Measurements from ENCODE around the gene XRCC5. TPM values are rescaled to one million over a fixed set of nuclear protein-coding genes. Genes with fewer than 3 reads are reported as not detected.
"Not testable (repeated sequence)": the region's sequence is repeated elsewhere in the genome, so short reads cannot be mapped to it uniquely, and the experiment has no call there.

The XRCC5 gene
- total RNA-seq, 1 donor from 2014 or later, result 807 TPM

DNA sequence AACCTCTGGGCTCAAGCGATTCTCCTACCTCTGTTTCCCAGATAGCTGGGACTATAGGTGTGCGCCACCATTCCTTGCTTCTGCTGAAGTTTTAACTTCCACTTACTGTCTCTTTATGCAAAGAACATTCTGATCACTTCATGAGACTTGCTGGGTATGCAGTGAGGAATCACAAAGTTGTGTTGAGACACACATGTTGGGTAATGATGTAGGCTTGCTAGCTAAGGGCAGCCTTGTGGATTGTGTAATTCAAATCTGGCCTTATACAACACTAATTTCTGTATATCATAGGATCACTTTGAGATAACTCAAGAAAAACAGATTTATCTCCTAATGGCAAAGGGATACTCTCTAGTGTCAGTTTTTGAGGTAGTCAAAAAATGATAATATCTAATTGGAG is 24.2 kb downstream of the XRCC5 start:
- Histone ChIP-seq H3K9ac (no peak overlapping the region), H3K27me3 (no peaks in the 10 kb centered on the region), H3F3A (ENCODE audit: low read depth) (peaks cover 30% of the 10 kb centered on the region), H3K4me1 (no peaks in the 10 kb centered on the region), H4K20me1 (ENCODE audit: low read depth) (peaks cover 68% of the 10 kb centered on the region), H3K4me2 (no peak overlapping the region), H2AFZ (replicated peaks) (no peak overlapping the region), H3K36me3 (peaks cover 75% of the 10 kb centered on the region), H3K4me3 (no peak overlapping the region), H3K27ac (peak overlapping the region; percentile 33), H3K9me3 (ENCODE audit: low read depth) (no peaks in the 10 kb centered on the region), H3K79me2 (ENCODE audit: low read depth) (peaks cover 93% of the 10 kb centered on the region)
- Mint-ChIP-seq H3K27me3 (ENCODE audit: insufficient read depth, low read depth) (no peaks in the 10 kb centered on the region), H3K4me1 (no peaks in the 10 kb centered on the region), H3K36me3 (peaks cover 68% of the 10 kb centered on the region), H3K27ac (no peak overlapping the region), H3K9me3 (no peaks in the 10 kb centered on the region), H3K4me3 (no peak overlapping the region)
- no peak for DNase-seq (ENCODE audit: low spot score)
- no peak for TF ChIP-seq EZH2phosphoT487 (IDR thresholded peaks at IDR 0.05)
- TF ChIP-seq CTCF (IDR thresholded peaks at IDR 0.05), result no peak
- no peak for TF ChIP-seq EZH2 (IDR thresholded peaks at IDR 0.05)

DNA sequence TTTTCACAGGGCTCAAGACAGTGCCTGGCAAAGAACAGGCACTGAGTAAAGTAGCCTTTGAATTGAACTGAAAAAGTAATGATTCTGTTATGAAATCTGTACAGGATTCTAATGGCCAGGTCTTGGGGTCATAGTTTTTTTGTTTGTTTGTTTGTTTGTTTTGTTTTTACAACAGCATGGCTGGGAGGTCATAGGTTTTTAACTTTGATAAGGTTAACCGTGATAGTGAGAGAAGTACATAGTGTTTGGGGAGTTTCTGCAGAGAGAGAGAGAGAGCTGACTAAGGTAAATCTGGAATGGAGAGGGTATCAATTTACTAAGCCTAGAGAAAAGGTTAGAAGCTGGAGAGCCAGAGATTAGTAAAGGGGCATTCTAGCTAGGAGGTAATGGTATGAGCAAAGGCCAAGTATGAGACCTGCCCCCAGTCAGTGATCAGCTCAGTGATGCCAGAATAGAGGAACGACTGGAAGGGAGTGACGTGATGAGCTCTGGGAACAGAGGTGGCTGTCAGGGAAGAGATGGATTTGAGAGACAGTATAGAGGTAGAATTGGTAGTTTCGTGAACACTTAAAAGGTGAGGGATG is 25.9 kb downstream of the XRCC5 start:
- TF ChIP-seq CTCF (IDR thresholded peaks at IDR 0.05) (no peak), EZH2phosphoT487 (IDR thresholded peaks at IDR 0.05) (no peak), EZH2 (IDR thresholded peaks at IDR 0.05) (no peak)
- no peaks in the 10 kb centered on the region for H3K9me3 ChIP-seq (ENCODE audit: low read depth)
- H3K4me2 ChIP-seq, result no peak overlapping the region
- H3K36me3 Mint-ChIP-seq, result peaks cover 65% of the 10 kb centered on the region
- H3K4me1 Mint-ChIP-seq, result no peaks in the 10 kb centered on the region
- no peaks in the 10 kb centered on the region for H3K27me3 Mint-ChIP-seq (ENCODE audit: insufficient read depth, low read depth)
- H3F3A ChIP-seq (ENCODE audit: low read depth), result peaks cover 39% of the 10 kb centered on the region
- peaks cover 69% of the 10 kb centered on the region for H4K20me1 ChIP-seq (ENCODE audit: low read depth)
- H3K36me3 ChIP-seq, result peaks cover 80% of the 10 kb centered on the region
- H3K4me3 ChIP-seq, result no peak overlapping the region
- H3K4me3 Mint-ChIP-seq, result no peak overlapping the region
- H3K4me1 ChIP-seq, result no peaks in the 10 kb centered on the region
- DNase-seq (ENCODE audit: low spot score), result no peak
- peak overlapping the region; percentile 13 for H3K27ac ChIP-seq
- H3K79me2 ChIP-seq (ENCODE audit: low read depth), result peaks cover 93% of the 10 kb centered on the region
- no peak overlapping the region for H3K27ac Mint-ChIP-seq
- no peaks in the 10 kb centered on the region for H3K9me3 Mint-ChIP-seq
- no peaks in the 10 kb centered on the region for H3K27me3 ChIP-seq
- H2AFZ ChIP-seq (replicated peaks), result no peak overlapping the region
- no peak overlapping the region for H3K9ac ChIP-seq

DNA sequence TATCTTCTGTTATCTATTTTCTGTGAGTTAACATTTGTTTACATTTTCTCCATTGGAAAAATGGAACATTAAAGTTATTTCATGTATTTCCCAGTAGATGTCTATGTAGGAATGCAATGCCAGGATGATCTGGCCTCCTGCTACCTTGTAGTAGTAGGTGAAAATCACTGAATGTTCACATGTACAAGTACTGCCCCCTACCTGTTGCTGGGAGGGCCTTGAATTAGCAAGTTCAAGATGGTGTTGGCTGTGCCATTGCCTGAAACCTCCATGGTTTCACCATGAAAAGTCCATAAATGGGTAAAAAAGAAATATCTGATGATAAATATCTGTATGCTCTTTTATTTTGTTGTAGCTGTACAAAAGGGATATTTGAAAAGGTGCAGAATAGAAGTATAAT is 30.7 kb downstream of the XRCC5 start:
- Mint-ChIP-seq H3K4me1 (no peaks in the 10 kb centered on the region), H3K9me3 (no peaks in the 10 kb centered on the region), H3K4me3 (no peak overlapping the region), H3K27ac (no peak overlapping the region), H3K27me3 (ENCODE audit: insufficient read depth, low read depth) (no peaks in the 10 kb centered on the region), H3K36me3 (peaks cover 40% of the 10 kb centered on the region)
- Histone ChIP-seq H3K27me3 (no peaks in the 10 kb centered on the region), H3K4me3 (no peak overlapping the region), H3K36me3 (peaks cover 54% of the 10 kb centered on the region), H3K9ac (no peak overlapping the region), H2AFZ (replicated peaks) (no peak overlapping the region), H3F3A (ENCODE audit: low read depth) (peaks cover 57% of the 10 kb centered on the region), H3K27ac (no peak overlapping the region), H3K9me3 (ENCODE audit: low read depth) (no peaks in the 10 kb centered on the region), H3K79me2 (ENCODE audit: low read depth) (peaks cover 69% of the 10 kb centered on the region), H4K20me1 (ENCODE audit: low read depth) (peaks cover 54% of the 10 kb centered on the region), H3K4me1 (peaks cover 5% of the 10 kb centered on the region), H3K4me2 (no peak overlapping the region)
- peak; percentile 26 for DNase-seq (ENCODE audit: low spot score)
- TF ChIP-seq EZH2 (IDR thresholded peaks at IDR 0.05) (no peak), EZH2phosphoT487 (IDR thresholded peaks at IDR 0.05) (no peak), CTCF (IDR thresholded peaks at IDR 0.05) (peak; percentile 42)

DNA sequence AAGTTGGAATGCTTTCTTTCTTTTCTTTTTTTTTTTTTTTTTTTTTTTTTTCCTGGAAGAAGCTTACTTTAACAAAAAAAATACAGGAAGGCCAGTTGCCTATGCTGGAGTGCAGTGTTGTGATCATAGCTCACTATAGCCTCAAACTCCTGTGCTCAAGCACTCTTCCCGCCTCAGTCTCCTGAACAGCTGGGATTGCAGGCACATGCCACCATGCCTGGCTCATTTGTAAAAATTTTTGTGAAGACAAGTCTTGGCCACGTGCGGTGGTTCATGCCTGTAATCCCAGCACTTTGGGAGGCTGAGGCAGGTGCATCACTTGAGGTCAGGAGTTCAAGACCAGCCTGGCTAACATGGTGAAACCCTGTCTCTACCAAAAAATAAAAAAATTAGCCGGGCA is 32.4 kb downstream of the XRCC5 start:
- peaks cover 49% of the 10 kb centered on the region for H3K36me3 ChIP-seq
- not testable (repeated sequence) for H3K27ac Mint-ChIP-seq; H3K4me1 Mint-ChIP-seq; H3K27me3 ChIP-seq; H3K9ac ChIP-seq; H3K9me3 ChIP-seq (ENCODE audit: low read depth); H2AFZ ChIP-seq (replicated peaks); H3K4me2 ChIP-seq; DNase-seq (ENCODE audit: low spot score); H3K4me3 Mint-ChIP-seq; H3K4me3 ChIP-seq; H3K27me3 Mint-ChIP-seq (ENCODE audit: insufficient read depth, low read depth); H3K9me3 Mint-ChIP-seq
- peaks cover 74% of the 10 kb centered on the region for H3K79me2 ChIP-seq (ENCODE audit: low read depth)
- peaks cover 69% of the 10 kb centered on the region for H4K20me1 ChIP-seq (ENCODE audit: low read depth)
- peak overlapping the region; percentile 30 for H3K27ac ChIP-seq
- H3F3A ChIP-seq (ENCODE audit: low read depth), result peaks cover 68% of the 10 kb centered on the region
- H3K36me3 Mint-ChIP-seq, result peaks cover 29% of the 10 kb centered on the region
- peaks cover 22% of the 10 kb centered on the region for H3K4me1 ChIP-seq

Measured in neural progenitor cell (in vitro differentiated cells).